HG02938 (cell line): Measurements from ENCODE around the gene IGLL5.
"Not testable (repeated sequence)": the region's sequence is repeated elsewhere in the genome, so short reads cannot be mapped to it uniquely, and the experiment has no call there.

ENCODE experiments used
- ATAC-seq: cut with Tn5 transposase; IDR thresholded peaks from one replicate; pipeline ENCODE4 v1.9.1; 2021; ENCODE audit warnings: mild to moderate bottlenecking, moderate library complexity; ENCODE audit not compliant: unreplicated experiment

IGLL5 gene

DNA sequence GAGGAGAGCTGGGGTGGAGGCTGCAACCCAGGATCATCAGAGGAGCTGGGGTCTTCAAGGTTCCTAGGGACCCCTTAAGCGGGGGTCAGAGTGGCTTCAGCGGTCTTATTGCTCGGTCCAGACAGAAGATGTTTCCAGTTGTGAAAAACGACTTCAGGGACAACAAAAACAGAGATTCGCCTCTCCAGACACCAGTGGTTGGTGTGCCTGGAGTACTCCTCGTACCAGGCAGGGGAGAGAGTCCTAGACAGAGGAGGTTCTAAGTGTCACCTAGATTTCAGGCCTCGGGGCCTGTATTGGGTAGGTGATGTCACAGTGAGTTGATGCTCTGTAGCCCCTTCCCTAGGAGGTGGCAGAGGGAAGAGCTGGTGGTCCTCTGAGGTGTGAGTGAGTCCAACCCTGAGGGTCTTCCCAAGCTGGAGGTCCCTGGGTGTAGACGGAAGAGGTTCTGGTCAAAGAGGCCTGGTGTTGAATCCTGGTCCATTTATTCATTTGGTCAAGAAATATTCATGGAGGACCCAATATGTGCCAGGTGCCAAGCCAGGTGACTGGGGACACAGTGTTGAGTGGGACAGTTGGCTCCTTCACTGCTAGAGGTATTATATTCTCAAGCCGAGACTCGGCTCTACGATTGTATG is 4.4 kb upstream of the IGLL5 start:
- ATAC-seq: no peak

- no peak for ATAC-seq
These were observed 3.4 kb upstream of the IGLL5 start for GRCh38 chr22:22884010-22884887.

- ATAC-seq: peak; percentile 62
These were observed 2.5 kb upstream of the IGLL5 start for GRCh38 chr22:22884888-22885840.

GRCh38 chr22:22886546-22886945 is 1.1 kb upstream of the IGLL5 start:
- no peak for ATAC-seq

DNA sequence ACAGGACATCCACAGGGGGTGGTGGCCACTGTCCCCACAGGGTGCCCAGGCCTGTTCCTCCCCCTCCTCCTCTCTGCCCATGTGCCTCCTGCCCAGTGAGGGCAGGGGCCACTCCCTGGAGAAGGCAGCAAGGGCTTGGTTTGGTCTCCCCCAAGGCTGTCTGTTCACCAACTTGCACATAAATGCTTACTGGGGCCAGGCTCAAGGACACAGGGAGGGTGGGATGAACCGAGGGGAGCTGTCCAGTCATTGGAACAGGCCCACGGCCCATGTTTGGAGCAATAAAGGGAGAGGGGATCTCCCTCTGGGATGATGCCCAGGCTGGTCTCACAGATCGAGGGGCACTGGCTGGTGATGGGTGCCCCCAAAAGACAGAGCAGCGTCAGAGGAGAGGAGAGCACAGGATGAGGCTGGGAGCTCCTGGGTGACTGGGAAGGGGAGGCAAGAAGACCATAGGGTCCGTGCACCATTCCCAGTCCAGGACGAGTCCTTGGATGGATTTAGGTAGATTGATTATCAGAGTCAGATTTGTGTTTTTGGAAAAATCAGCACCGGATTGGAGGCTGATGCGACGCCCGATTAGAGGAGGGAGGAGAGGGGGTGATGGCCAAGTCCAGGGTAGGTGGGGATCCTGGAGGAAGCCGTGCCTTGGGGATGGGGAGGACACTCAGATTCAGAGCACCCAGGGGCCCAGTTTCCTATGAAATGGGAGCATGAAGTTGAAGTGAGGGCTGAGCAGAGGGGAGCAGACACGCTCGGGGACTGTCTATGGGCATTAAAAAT is 1.1 kb downstream of the IGLL5 start:
- ATAC-seq: no peak

- no peak for ATAC-seq
These were observed 2.5 kb downstream of the IGLL5 start for GRCh38 chr22:22890085-22890484.

- ATAC-seq: no peak
These were observed 3.6 kb downstream of the IGLL5 start for GRCh38 chr22:22891139-22891621.

DNA sequence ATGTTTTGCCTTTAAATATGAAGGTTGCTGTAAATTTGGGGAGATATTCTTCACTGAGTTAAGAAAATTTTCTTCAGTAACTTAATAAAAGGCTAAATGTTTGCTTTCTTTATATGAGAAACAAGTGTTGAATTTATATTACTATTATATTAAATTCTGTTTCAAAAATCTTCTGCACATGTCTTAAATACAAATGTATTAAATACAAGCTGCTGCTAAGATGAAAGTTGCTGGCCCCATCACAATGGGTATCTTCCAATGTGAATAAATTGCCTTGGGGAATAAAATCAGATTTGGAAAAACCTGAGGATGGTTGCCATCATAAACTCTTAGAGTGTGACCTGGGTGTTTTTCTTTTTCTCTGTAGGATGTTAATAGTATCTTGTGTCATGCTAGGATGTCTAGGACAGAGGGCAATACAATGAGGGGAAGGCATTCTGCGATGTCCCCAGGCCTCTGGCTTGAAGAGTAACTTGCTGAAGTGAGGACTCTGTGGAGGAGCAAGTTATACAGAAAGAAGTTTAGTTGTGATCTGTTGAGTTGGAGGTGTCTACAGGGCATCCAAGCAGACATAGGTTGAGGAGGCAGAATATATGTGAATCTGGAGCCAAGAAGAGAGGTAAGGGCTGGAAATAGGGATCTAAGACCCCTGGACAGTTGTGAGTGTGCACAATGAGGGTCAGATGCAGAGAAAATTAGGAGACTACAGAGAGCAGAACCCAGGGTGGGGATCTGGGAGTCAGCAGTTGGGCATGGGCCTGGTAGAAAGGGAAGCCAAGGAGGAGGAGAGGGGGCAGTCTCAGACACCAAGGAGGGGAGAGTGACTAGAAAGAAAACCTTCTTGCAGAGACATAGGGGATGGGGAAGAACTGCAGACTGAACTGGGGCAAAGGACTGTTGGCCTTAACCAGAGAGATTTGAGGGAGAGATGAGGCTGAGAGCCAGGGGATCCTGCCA is 4.8 kb downstream of the IGLL5 start:
- no peak for ATAC-seq

- no peak for ATAC-seq
These were observed 5.6 kb downstream of the IGLL5 start for GRCh38 chr22:22893077-22893805.

DNA sequence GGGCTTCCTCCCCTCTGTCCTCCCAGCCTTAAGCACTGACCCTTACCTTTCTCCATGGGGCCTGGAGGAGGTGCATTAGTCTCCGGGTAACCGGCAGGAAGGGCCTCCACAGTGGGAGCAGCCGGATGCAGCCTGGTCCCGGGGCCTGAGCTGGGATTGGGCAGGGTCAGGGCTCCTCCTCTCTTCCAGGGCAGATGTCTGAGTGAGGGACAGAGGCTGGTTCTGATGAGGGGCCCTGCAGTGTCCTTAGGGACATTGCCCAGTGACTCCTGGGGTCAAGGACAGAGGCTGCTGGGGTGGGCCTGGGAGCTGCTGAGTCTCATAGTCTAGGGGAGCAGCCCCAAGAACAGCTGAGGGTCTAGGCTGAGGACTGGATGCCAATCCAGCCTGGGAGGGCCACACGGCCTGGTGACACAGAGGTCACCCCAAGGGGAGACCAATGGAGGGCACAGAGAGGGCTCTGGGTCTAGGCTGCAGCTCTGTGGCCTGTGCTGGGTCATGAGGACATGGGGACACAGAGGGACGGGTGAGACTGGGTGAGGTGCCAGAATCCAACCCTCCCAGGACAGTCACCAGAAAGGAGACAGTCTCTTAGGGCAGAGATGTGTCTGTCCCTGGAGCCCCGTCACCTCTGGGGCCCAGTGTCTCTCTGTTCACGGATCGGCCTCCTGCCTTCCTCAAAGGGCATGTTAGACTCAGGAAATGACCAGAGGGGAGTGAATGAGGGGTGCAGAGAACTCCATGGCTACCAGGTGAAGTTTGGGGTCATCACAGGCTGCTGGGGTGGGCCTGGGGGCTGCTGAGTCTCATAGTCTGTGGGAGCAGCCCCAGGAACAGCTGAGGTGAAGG is 6.5 kb downstream of the IGLL5 start:
- no peak for ATAC-seq

DNA sequence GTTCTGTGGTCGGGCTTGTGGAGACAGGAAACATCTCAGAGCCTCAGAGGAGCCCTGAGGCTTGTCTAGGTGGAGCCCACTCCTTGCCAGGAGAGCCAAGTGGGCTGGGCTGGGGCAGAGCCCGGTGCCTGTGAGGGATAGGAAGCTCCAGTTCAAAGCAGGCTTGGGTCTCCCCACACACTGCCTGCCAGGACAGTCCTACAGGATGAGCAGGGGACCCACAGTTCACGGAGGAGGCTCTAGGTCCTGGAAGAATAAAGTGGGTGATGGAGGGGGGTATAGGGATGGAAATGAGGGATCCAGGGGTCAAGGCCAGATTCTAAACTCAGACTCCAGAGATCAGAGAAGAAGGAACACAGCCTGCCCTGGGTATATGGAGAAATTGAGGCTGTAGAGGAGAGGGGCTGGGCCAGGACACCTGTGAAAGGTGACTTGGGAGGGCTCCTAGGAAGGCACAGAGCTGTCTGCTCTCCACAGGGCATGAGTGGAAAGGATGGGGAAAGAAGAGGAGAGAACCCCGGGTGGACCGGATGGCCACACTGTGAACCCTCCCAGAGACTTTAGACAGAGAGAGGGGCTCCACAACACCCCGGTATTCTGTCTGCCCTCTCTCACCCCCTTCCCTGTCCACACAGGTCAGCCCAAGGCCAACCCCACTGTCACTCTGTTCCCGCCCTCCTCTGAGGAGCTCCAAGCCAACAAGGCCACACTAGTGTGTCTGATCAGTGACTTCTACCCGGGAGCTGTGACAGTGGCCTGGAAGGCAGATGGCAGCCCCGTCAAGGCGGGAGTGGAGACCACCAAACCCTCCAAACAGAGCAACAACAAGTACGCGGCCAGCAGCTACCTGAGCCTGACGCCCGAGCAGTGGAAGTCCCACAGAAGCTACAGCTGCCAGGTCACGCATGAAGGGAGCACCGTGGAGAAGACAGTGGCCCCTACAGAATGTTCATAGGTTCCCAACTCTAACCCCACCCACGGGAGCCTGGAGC is 7.4 kb downstream of the IGLL5 start:
- ATAC-seq: no peak

DNA sequence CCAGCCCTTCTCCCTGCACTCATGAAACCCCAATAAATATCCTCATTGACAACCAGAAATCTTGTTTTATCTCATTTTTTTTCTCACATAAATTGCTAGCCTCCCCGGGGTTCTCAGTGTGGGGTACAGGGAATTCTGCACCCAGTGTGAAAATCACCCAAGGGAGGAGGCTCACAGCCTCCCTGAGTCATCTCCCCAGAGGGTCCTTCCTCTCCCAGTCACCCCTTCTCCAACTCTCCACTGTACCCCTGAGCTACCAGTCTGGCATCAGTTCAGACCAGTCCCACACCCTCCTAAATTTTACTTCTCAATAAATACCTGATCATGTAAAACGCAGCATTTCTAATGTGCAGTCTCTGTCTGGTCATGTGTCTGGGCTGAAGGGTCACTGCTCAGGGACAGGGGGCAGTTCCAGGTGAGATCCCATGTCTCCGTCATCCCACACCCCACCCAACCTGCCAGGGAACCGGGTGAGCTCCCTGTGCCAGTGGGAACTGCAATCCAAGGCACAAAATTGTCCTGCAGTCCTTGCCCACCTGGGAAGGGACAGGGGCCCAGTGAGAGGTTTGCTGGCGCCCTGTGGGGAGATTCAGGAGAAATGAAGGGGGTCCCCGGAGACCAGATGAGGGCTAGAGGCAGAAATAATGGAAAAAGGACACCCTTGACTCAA is 8.3 kb downstream of the IGLL5 start:
- no peak for ATAC-seq

DNA sequence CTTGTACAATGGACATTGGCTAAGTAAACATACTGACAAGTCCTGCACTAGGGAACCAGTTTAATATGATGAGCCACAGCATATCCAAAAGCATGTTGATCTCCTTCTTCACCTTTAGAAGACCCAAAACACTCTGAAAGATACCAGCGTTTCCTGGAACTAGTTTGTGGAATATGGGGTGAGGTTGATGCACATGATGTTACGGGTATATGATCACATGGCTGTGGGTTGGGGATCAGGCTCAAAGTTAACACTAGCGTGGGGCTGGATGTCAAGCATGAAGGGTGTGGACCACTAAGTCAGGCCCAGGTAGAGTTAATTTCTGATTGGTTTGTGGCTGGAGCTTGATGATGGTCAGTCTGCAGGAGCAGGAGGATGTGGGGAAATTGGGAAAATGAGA is 9.0 kb downstream of the IGLL5 start:
- no peak for ATAC-seq

- ATAC-seq: no peak
These were observed 9.5 kb downstream of the IGLL5 start for GRCh38 chr22:22897091-22897490.

DNA sequence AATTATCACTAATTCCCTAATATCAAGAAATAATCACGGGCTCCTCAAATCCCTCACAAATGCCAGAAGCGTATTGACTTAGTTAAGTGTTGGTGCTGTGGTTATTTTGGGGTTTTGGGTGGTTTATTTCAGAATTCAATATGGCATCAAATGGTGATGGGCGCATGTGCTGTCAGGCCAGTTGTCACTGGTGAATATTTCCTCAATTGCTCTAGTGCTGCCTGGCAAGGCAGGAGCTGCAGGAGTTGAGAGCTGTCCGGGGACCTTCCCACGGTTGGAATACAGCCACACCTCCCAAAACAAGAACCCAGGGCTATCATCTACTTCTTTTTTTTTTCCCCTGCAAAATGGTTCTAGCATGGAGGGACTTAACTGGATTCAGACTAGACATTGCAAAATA is 10.3 kb downstream of the IGLL5 start:
- ATAC-seq: no peak

GRCh38 chr22:22898411-22898950 is 10.9 kb downstream of the IGLL5 start:
- ATAC-seq: not testable (repeated sequence)
